NCI-H510A treated with DMSO at 0.1 percent for 48 hours (cell line): Measurements from ENCODE around the gene PATZ1.
"Not testable (repeated sequence)": the region's sequence is repeated elsewhere in the genome, so short reads cannot be mapped to it uniquely, and the experiment has no call there.

ENCODE experiments used
- DNase-seq: peaks from one replicate; lab custom pipeline; 2025; lab: John Stamatoyannopoulos, UW

The PATZ1 gene

DNA sequence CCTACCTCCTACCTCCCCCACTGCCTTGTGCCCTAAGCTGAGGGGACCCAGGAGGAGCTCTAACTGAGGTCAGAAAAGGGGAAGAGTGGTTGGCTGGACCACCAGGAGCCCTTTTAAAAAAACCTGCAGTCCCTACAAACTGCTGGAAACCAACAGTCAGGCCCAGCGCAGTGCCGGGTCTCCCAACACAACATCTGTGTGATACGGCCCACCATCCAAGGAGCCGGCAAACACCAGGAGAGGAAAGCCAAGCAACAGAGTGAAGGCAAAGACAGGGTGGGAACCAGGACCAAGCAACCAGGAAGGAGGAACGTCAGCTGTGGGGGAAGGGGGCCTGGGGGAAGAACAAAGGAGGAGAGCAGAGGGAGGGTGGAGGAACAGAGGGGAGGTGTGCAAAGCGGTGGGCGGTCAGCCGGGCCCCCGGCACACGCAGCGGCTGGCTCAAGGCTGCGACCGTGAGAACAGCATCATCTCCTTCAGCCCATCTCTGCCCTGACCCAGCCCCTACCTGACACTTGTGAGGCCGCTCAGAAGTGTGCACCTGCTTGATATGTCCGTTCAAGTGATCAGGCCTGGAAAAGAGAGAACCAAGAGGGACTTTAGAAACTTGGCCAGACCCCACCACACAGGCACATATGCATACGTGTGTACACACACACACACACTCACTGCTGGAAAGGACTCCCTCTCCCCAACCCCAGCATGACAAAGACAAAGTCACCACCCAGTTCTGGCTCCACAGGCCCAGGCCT lies 3.6 kb downstream of the PATZ1 start:
- DNase-seq, result no peak

DNA sequence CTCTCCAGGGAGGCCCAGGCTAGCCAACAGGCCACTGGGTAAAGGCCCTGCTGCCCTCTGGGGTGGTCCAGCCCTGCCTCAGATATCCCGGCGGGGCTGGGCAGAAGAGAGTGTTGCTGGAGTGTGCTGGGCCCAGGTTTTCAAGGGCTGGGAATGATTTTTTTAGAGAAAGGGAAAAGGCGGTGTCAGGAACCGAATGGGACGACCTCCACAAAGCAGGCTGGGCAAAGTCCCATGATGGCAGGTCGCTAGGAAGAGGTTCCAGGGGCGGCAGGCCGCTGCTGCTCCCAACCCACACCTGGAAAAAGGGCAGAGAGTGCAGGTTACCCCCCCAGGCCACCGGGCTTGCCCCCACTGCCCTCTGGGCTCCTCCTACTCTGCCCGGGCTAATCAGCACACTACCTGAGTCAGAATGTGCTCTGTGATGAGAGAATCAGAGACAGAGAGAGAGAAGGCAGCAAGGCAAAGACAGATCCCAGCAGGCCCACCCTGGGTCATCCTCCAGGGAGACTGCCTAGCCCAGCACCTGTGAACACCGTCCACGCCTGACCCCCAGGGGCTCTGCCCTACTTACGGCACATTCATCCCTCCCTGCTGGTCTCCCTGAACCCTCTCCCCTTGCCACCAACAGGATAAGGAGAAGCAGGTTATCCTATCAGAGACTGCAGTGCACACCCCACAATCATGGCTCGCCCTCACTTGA lies 4.6 kb downstream of the PATZ1 start:
- DNase-seq, result no peak

DNA sequence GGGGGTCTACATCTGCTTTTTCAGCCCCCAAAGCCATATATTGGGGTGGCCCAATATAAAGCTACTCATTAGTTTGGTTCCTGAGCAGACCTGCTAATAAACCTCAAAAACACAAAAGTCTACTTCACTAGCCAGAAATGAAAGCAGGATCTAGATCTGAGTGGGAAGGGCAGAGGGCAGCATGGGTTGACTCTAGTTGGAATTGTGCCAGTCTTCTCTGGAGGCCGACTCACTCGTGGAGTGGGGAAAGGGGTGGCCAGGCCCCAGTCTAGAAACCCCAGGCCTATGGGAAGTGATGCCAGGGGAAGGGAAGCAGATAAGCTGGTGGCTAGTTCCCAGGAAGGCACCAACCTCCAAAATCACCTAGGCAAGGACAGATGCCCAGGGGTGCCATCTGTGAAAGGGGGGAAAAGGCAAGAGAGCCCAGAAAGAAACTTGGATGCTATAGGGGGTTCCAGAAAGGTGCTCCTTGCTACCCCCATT lies 5.3 kb downstream of the PATZ1 start:
- DNase-seq, result no peak

GRCh38 chr22:31340360-31340759 lies 5.8 kb downstream of the PATZ1 start:
- DNase-seq, result peak; percentile 4

DNA sequence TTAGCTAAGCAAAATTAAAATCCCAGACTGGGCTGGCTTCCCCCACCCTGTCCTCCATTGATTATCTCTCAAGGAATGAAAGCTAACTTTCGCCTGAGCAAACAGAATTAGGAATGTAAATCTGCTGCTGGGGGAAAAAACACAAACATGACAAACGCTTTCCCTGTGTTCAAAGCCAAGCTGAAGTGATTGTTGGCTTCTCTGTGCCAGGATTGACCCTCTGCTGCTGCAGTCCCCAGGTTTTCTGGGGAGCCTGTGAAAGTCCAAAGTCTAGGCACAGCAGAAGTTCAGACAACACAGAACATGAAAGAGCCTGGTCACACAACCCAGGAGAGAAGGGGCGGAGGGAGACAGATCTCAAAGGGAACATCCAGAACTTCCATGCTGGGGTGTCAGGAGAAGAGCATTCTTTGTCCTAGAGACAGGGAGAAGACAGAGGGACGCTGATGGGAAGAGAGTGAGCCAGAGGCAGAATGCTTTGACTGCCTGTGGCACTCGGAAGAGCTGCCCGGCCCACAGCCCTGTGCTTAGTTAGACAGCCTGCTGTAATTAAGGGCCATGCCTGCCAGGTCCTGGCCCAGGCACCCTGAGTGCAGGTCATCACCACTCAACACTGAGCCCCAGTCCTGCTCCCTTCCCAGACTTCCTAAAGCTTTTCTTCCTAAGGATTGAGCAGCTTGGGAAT lies 6.9 kb downstream of the PATZ1 start:
- DNase-seq, result no peak

DNA sequence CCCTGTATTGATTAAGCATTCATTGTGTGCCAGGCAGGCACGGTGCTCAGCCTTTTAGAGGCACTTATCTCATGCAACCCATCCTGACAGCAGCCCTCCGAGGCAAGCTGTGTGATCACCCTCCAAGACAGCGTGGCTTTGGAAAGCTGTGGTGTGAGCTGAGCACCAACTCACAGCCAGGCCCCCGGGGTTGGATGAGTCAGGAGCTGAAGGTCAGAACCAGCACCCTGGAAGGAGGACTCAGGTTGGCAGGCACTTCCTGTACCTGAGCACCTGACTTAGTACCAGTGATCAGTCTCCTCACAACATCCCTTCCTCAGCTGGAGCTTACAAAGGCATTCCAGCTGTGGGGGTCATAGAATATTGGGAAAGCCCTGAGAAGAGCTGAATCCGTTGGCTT lies 9.0 kb downstream of the PATZ1 start:
- DNase-seq, result no peak

DNA sequence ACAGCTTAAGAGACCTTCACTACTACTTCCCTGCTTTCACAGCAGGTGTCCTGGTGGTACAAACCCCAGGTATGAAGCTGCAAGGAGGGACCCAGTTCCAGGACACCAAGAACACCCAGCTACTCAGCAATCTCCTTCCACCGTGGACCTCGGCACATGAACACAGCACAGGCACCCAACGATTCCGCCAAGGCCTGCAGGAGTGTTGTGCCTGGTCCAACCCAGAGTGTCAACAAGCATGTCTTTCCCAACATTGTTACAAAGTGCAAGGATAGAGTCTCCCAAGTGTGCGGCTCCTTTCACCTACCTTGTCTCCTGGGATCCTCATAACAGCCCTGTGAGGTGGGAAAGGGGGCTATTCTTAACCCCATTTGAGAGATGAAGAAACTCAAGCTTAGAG lies 11.8 kb downstream of the PATZ1 start:
- DNase-seq, result no peak

DNA sequence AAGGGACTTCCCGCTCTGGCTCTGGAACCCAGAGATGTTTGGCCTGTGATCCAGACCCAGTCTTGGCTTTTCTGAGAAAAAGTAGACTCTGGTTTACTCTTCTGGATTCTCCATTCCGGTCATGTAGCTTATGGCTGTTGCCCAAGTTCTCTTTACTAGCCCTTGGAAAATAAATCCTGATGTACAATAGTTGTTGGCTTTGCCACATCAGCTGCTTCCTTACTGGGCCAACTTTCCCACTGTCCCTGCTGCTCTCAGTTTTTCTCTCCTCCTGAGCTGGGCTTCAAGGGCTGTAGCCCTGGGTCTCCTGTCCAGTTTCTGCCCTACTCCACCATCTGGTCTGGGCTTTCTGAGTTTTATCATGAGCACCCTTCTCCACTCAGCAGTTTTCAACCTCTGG lies 12.5 kb downstream of the PATZ1 start:
- no peak for DNase-seq

GRCh38 chr22:31332886-31333285 lies 13.3 kb downstream of the PATZ1 start:
- no peak for DNase-seq

- DNase-seq, result no peak
Measured at GRCh38 chr22:31332010-31332409, 14.1 kb downstream of the PATZ1 start.

- no peak for DNase-seq
Measured at GRCh38 chr22:31329453-31330215, 16.5 kb downstream of the PATZ1 start.

GRCh38 chr22:31329029-31329428 lies 17.1 kb downstream of the PATZ1 start:
- no peak for DNase-seq

- DNase-seq, result no peak
Measured at GRCh38 chr22:31328544-31328960, 17.6 kb downstream of the PATZ1 start.

DNA sequence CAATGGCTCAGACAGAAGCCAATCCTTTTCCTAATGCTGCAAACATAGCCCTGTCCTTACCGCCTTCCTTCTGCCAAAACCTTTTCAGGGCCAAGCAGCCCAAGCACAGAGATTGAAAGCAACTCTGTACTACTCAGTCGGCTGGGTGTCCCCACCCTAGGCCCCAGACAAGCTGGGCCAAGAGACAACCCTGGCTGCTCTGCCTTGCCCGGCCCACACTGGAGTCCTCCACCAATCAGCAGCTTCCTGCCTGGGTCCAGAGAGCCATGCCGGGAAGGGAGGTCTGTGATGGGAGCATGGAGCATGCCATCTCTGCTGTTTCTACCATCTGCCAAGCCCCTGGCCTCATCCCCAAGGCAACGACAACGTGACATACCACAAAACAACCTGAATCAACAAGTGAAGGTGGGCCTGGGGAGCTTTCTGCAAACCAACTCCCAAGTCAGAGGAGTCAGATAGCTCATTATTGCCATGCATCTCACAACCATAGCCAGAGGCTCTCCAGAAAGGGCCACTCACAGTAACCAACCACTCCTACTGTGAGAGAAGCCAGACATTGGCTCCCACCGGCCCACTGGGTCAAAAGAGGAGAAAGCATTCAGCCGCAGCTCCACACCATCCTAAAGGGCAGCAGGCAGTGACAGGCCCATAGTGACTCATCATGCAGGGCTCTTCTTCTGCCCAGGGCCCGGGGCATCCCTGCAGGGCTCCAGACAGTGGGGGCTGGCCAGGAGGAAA lies 18.2 kb downstream of the PATZ1 start:
- no peak for DNase-seq

GRCh38 chr22:31326877-31327276 lies 19.3 kb downstream of the PATZ1 start:
- DNase-seq, result no peak

DNA sequence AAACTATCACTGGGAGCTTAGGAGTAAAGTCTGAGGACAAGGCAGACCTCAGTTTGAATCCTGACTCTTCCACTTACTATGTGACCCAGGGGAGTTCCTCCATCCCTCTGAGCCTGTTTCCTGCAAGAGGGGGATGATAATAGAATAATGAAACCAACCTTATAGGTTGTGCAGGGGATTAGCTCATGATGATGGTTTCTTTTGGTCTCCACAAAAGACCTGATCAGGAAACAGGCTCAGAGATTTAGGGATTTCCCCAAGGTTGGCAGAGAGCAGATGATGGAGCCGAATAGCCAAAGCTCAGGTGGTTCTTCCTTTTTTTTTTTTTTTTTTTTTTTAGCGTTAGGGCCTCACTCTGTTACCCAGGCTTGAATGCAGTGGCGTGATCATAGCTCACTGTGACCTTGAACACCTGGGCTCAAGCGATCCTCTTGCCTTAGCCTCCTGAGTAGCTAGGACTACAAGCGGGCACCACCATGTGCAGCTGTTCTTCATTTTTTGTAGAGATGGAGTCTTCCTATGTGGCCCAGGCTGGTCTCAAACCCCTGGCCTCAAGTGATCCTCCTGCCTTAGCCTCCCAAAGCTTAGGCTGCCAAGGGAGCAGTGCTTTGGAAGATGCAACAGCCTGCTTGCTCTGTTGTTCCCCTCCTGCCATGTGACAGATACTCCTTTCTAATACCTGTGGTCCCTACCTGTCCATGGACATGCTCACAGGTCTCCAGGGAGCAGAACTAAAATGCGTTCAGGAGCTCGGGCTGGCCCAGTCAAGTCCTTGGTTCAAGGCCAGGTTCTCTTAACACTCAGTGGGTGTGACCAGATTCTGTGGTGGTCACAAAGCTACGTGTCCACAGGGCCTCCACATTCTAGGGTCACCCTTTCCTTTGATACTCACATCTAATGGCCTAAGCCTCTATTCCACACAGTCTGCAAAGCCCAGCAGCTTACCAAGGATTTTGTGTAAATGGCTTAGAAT lies 22.3 kb downstream of the PATZ1 start:
- DNase-seq, result no peak

DNA sequence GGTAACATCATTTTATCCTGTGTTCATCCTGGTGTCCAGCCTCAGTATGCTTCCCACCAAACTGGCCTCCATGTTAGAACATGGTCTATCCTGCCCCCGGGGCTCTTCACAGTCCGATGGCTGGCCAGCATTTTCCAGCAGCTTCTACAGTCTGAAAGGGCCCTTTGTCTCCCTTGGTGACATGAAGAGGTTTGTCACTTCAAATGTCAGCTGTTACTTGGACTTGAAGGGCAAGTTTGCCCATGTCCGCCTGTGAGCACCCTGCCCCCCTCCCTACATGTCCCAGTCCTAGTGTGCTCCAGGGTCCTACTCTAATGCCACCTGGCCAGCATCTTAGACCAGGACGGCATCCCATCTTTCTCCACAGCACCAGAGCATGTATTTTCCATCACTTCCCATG lies 24.7 kb downstream of the PATZ1 start:
- DNase-seq, result peak; percentile 20

DNA sequence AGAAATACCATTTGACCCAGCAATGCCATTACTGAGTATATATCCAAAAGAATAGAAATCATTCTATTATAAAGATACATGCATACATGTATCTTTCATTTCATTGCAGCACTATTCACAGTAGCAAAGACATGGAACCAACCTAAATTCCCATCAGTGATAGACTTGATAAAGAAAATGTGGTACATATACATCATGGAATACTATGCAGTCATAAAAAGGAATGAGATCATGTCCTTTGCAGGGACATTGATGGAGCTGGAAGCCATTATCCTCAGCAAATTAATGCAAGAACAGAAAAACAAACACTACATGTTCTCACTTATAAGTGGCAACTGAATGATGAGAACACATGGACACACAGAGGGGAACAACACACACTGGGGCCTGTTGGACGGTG lies 31.9 kb downstream of the PATZ1 start:
- not testable (repeated sequence) for DNase-seq

GRCh38 chr22:31313366-31314147 lies 32.6 kb downstream of the PATZ1 start:
- DNase-seq, result peak; percentile 88
